Lung (tissue), 12 donors: ENCODE measurements around the gene CDAN1. TPM values are rescaled to one million over a fixed set of nuclear protein-coding genes. Genes with fewer than 3 reads are reported as not detected.

Experiments used
- ATAC-seq: fragments of 200-7000 bp; cut with Tn5 transposase; one replicate; pipeline ENCODE4 v1.9.1; 2020; ENCODE audit warnings: moderate number of reproducible peaks; ENCODE audit not compliant: insufficient read depth, low FRiP score
- DNase-seq, 3 donors: peaks; one replicate each; pipeline ENCODE4 v3.0.0-alpha.2; 2013 to 2017
- H3K27ac ChIP-seq, 2 donors: one replicate each; pipeline ENCODE4 v1.5.1; 2013; ENCODE audit warnings: mild to moderate bottlenecking in 2 of 2, moderate library complexity in 2 of 2, control low read depth in 1 of 2, inconsistent platforms in 1 of 2, low read depth in 1 of 2, low read length in 1 of 2
- H3K27me3 ChIP-seq, 3 donors: one replicate each; pipeline ENCODE4 v1.5.1; 2013; ENCODE audit warnings: low read length in 2 of 3; ENCODE audit not compliant: control insufficient read depth in 3 of 3, insufficient read depth in 3 of 3
- H3K36me3 ChIP-seq, 4 donors: one replicate each; pipeline ENCODE4 v1.5.1; 2013; ENCODE audit warnings: low read length in 4 of 4, mild to moderate bottlenecking in 1 of 4, moderate library complexity in 1 of 4; ENCODE audit not compliant: control insufficient read depth in 4 of 4, insufficient read depth in 4 of 4
- H3K4me1 ChIP-seq, 5 donors: one replicate each; pipeline ENCODE4 v1.5.1; 2013; ENCODE audit warnings: low read length in 5 of 5, mild to moderate bottlenecking in 2 of 5, moderate library complexity in 1 of 5; ENCODE audit not compliant: control insufficient read depth in 5 of 5, insufficient read depth in 5 of 5
- H3K4me3 ChIP-seq: one replicate; pipeline ENCODE4 v1.5.1; 2013; ENCODE audit warnings: mild to moderate bottlenecking, control low read depth, moderate library complexity
- H3K9ac ChIP-seq, 2 donors: one replicate each; pipeline ENCODE4 v1.5.1; 2013; ENCODE audit warnings: low read length in 2 of 2, control low read depth in 1 of 2; ENCODE audit not compliant: insufficient read depth in 1 of 2
- H3K9me3 ChIP-seq, 4 donors: one replicate each; pipeline ENCODE4 v1.5.1; 2013; ENCODE audit warnings: low read length in 3 of 4, mild to moderate bottlenecking in 1 of 4, moderate library complexity in 1 of 4; ENCODE audit not compliant: control insufficient read depth in 4 of 4, insufficient read depth in 3 of 4
- WGBS, 2 donors: extraction: QIAGEN DNeasy Blood & Tissue Kit; methylation state at CpG; one replicate each; pipeline ENCODE4 v1.1.7; 2013; 5-methylcytosine and 5-hydroxymethylcytosine counted together
- polyA plus RNA-seq, 2 donors: library from polyadenylated mRNA; stranded (reverse); fragments of 200-250 nt; gene quantifications; one replicate each; pipeline ENCODE4 v1.2.1, GENCODE V29; 2013
- total RNA-seq, 2 donors: library from RNA; depleted of rRNA in 1 of 2; stranded (reverse); fragments of >200 nt in 1 of 2; gene quantifications; one replicate each; pipeline ENCODE4 v1.2.1, GENCODE V29; 2014 to 2021
- TF ChIP-seq, protein P1 (sequence below): IDR thresholded peaks from 2 replicates; pipeline ENCODE4 v1.5.1; 2012; ENCODE audit warnings: mild to moderate bottlenecking; ENCODE audit errors: control extremely low read depth, extremely low read depth
- donor health status: control.
- donor health status: control.
- donor health status: Bipolar disorder and iron deficiency.
- donor health status: healthy.
- donor health status: DM: yes; HTN: yes; CAD: no.

Gene CDAN1
- total and polyA plus RNA-seq, 4 donors = 4.2 to 15.2 (median 12.2) TPM

DNA sequence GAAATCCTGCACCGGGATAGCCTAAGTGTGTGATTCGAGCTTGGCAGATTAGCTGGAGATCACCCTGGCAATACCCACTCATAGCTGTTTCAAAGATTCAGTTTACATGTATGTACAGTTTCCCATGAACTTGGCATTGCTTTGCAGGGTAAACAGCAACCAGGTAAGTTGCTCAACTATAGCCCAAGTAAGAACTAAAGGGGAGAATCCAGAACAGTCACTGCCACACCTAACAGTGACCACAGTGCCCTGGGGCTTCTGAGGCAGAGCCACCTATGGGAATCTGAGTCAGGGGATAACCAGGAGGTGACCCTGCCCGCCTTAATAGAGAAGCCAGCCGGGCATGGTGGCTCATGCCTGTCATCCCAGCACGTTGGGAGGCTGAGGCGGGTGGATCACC is 15.9 kb downstream of the CDAN1 start:
- no peaks in the 10 kb centered on the region for H3K4me1 ChIP-seq
- TF ChIP-seq, protein P1, sequence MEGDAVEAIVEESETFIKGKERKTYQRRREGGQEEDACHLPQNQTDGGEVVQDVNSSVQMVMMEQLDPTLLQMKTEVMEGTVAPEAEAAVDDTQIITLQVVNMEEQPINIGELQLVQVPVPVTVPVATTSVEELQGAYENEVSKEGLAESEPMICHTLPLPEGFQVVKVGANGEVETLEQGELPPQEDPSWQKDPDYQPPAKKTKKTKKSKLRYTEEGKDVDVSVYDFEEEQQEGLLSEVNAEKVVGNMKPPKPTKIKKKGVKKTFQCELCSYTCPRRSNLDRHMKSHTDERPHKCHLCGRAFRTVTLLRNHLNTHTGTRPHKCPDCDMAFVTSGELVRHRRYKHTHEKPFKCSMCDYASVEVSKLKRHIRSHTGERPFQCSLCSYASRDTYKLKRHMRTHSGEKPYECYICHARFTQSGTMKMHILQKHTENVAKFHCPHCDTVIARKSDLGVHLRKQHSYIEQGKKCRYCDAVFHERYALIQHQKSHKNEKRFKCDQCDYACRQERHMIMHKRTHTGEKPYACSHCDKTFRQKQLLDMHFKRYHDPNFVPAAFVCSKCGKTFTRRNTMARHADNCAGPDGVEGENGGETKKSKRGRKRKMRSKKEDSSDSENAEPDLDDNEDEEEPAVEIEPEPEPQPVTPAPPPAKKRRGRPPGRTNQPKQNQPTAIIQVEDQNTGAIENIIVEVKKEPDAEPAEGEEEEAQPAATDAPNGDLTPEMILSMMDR = no peak
- no peak overlapping the region for H3K9ac ChIP-seq
- peaks cover 16 to 45% (median 34%) of the 10 kb centered on the region in 4 donors for H3K36me3 ChIP-seq
- H3K9me3 ChIP-seq = no peaks in the 10 kb centered on the region
- H3K27me3 ChIP-seq = no peaks in the 10 kb centered on the region
- H3K4me3 ChIP-seq = no peak overlapping the region
- ATAC-seq (no peak), DNase-seq (no peak)
- H3K27ac ChIP-seq = no peak overlapping the region
- 80 to 86% methylated on average over 6 of the region's 6 CpGs for WGBS, 2 donors

DNA sequence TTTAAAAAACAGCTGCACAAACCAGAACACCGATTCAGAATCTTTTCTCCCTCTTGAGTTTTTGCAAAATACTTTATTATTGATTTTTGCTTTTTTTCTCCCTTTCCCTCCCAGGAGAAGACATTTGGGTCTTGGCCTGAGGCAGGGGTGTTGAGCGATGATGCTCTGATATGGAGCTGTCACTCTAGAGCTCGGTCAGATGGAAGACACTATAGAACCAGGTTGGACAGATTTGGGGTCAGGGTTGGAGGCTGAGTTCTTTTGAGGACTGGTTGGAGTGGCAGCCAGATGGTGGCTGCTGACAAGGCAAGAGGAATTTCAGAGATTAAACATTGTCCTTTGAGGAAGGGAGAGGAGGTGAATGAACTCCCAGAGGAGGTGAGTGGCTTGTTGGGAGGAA is 16.9 kb downstream of the CDAN1 start:
- 94 to 95% methylated on average over 3 of the region's 3 CpGs for WGBS, 2 donors

DNA sequence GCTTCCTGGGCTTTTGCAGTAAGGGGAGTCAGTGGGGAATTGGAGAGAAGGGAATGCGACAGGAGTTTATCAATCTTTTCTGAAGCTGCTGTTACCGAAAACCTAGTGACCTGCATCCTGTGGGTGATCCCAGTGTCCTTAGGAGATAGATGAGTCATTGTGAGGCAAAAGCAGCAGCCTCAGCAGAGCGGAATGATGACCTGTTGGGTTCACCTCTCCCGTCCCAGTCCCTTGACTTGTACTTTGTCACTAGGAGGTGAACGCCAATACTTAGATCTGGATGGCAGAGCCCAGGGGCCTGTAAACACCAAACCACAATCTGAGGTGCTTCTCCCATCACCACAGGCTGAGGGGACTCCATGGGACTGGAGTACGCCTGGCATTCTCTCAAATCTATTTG is 17.9 kb downstream of the CDAN1 start:
- Histone ChIP-seq H3K4me3 (no peak overlapping the region), H3K36me3 (peaks cover 5 to 28% (median 25%) of the 10 kb centered on the region in 4 donors), H3K9me3 (no peaks in the 10 kb centered on the region), H3K27ac (no peak overlapping the region), H3K4me1 (peaks cover 0 to 7% (median 0%) of the 10 kb centered on the region in 5 donors), H3K27me3 (no peaks in the 10 kb centered on the region), H3K9ac (no peak overlapping the region)
- ATAC-seq = no peak
- TF ChIP-seq, protein P1 = no peak
- DNase-seq = no peak
- WGBS, 2 donors = 83 to 92% methylated on average over 6 of the region's 6 CpGs

More for the DNA sequence above, 16.9 kb downstream of the CDAN1 start:
- no peaks in the 10 kb centered on the region for H3K27me3 ChIP-seq
- H3K9ac ChIP-seq = no peak overlapping the region
- no peaks in the 10 kb centered on the region for H3K9me3 ChIP-seq
- peaks cover 0 to 2% (median 0%) of the 10 kb centered on the region in 5 donors for H3K4me1 ChIP-seq
- no peak overlapping the region for H3K4me3 ChIP-seq
- H3K27ac ChIP-seq = no peak overlapping the region
- no peak for DNase-seq
- TF ChIP-seq, protein P1 = no peak
- no peak for ATAC-seq
- H3K36me3 ChIP-seq = peaks cover 11 to 37% (median 31%) of the 10 kb centered on the region in 4 donors

DNA sequence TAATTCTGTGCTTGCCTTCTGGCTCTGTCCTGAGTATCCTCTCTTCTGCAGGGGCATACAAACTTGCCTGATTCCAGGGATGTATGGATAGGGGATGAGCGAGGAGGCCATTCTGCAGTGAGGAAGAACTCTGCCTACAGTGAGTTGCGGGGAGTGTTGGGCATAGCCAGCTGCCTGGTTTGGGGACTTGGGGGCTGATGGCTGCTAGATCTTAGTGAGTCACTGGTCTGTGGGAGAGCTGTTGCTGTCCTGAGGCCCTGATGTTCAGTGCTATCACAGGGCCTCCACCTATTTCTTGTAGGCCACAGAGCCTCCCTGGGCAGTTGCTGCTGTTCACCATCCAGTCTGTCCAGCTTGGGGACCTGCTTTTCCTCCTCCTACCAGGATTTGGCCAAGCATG is 20.3 kb downstream of the CDAN1 start:
- no peak for ATAC-seq
- Histone ChIP-seq H3K27ac (no peak overlapping the region), H3K27me3 (no peaks in the 10 kb centered on the region), H3K4me1 (peaks cover 0 to 7% (median 0%) of the 10 kb centered on the region in 5 donors), H3K9me3 (no peaks in the 10 kb centered on the region), H3K36me3 (peaks cover 5 to 18% (median 16%) of the 10 kb centered on the region in 4 donors), H3K4me3 (no peak overlapping the region), H3K9ac (no peak overlapping the region)
- WGBS, 2 donors = 99 to 100% methylated on average over 2 of the region's 2 CpGs
- no peak for DNase-seq
- TF ChIP-seq, protein P1 = no peak
